Pancreas (tissue), 10 donors: ENCODE measurements around the gene ORM2. TPM values are rescaled to one million over a fixed set of nuclear protein-coding genes. Genes with fewer than 3 reads are reported as not detected.

ENCODE experiments used
- ATAC-seq, 4 donors: fragments of 200-7000 bp; cut with Tn5 transposase; one replicate each; pipeline versions ENCODE4 v1.8.0 to v1.9.1; 2020; ENCODE audit warnings: mild to moderate bottlenecking in 4 of 4, moderate library complexity in 4 of 4
- DNase-seq, 6 donors: peaks; one replicate each; pipeline ENCODE4 v3.0.0-alpha.2; 2020
- FAIRE-seq: peaks from 2 replicates; lab custom pipeline; 2012; peaks lifted over from hg19 to GRCh38; lab: Jason Lieb, UNC
- H3K27ac ChIP-seq, 4 donors: fragments of 200-600 bp; sonication (generic); 1 replicate in 3 of 4; 2 replicates in 1 of 4; pipeline versions ENCODE4 v1.5.0 to v1.8.0; 2020
- H3K27me3 ChIP-seq, 4 donors: fragments of 200-600 bp; one replicate each; pipeline ENCODE4 v1.8.0; 2021
- H3K36me3 ChIP-seq, 3 donors: fragments of 200-600 bp; sonication (generic) in 1 of 3; one replicate each; pipeline versions ENCODE4 v1.5.0 to v1.8.0; 2020 to 2021
- H3K4me1 ChIP-seq, 3 donors: fragments of 200-600 bp; one replicate each; pipeline ENCODE4 v1.8.0; 2021
- H3K4me3 ChIP-seq, 4 donors: fragments of 200-600 bp; sonication (generic) in 2 of 4; one replicate each; pipeline versions ENCODE4 v1.5.0 to v1.8.0; 2020 to 2021
- H3K9me3 ChIP-seq, 4 donors: fragments of 200-600 bp; one replicate each; pipeline ENCODE4 v1.8.0; 2021
- CTCF ChIP-seq, 4 donors: fragments of 200-600 bp; sonication (generic) in 3 of 4; IDR thresholded peaks; one replicate each; pipeline versions ENCODE4 v1.5.0 to v1.8.0; 2021; ENCODE audit warnings: antibody characterized with exemption in 4 of 4
- WGBS, 2 donors: extraction: QIAGEN DNeasy Blood & Tissue Kit; methylation state at CpG; one replicate each; pipeline ENCODE4 v1.1.7; 2013; 5-methylcytosine and 5-hydroxymethylcytosine counted together
- intact Hi-C, 3 donors: fragments of 100-400 bp; cut with DNase I; formaldehyde crosslinking; loops; one replicate each; pipeline versions ENCODE4 v1.11.1 to v1.14.2; 2022
- polyA plus RNA-seq, 2 donors: library from polyadenylated mRNA; stranded (reverse); fragments of 200-250 nt; gene quantifications; one replicate each; pipeline ENCODE4 v1.2.3, GENCODE V29; 2013
- total RNA-seq, 6 donors: library from RNA; stranded (reverse); fragmentation: NEBNext Ultra II Directional in 4 of 6; extraction: Animal tissue kit (Norgen Biotek cat#: 25700) in 4 of 6; gene quantifications; one replicate each; pipeline versions ENCODE4 v1.2.1 to v1.2.4, GENCODE V29; 2021 to 2023
- donor health status: healthy with polysubstance abuse.
- donor health status: DM: no; HTN: no; CAD: no; lungs with moderate emphysema.
- donor health status: DM: no; HTN: no; CAD: no.
- donor health status: control.
- donor health status: control.
- donor health status: Bipolar disorder and iron deficiency.
- donor health status: DM: yes; HTN: yes; CAD: no.
- donor health status: DM: no; HTN: no; CAD: no.
- donor health status: DM: no; HTN: no; CAD: no.
- donor health status: DM: yes; HTN: yes; CAD: no.

ORM2 gene
- total and polyA plus RNA-seq, 8 donors: 0.12 to 3.1 (median 0.50) TPM; not detected in 4

- Histone ChIP-seq H3K4me1 (no peaks in the 10 kb centered on the region), H3K27ac (no peak overlapping the region), H3K4me3 (no peak overlapping the region), H3K36me3 (no peaks in the 10 kb centered on the region), H3K9me3 (no peaks in the 10 kb centered on the region), H3K27me3 (no peaks in the 10 kb centered on the region)
- no peak for ATAC-seq
- intact Hi-C loops: no loop called here
- FAIRE-seq: no peak
- no peak for TF ChIP-seq CTCF (IDR thresholded peaks at IDR 0.05)
- DNase-seq: peak in 3 of 6 donors; percentile 3 to 11 (median 4)
- 79 to 89% methylated on average over 5 of the region's 5 CpGs for WGBS, 2 donors
Measured at GRCh38 chr9:114303571-114303970, 26.1 kb upstream of the ORM2 start.

GRCh38 chr9:114303977-114304376 is 25.7 kb upstream of the ORM2 start:
- Histone ChIP-seq H3K27ac (no peak overlapping the region), H3K4me3 (no peak overlapping the region), H3K4me1 (no peaks in the 10 kb centered on the region), H3K9me3 (no peaks in the 10 kb centered on the region), H3K36me3 (no peaks in the 10 kb centered on the region), H3K27me3 (no peaks in the 10 kb centered on the region)
- TF ChIP-seq CTCF (IDR thresholded peaks at IDR 0.05): no peak
- 91 to 95% methylated on average over 4 of the region's 4 CpGs for WGBS, 2 donors
- ATAC-seq (no peak), DNase-seq (peak in 3 of 6 donors; percentile 2 to 26 (median 8)), FAIRE-seq (no peak)
- intact Hi-C loops: no loop called here

- intact Hi-C loops: no loop called here
- H3K36me3 ChIP-seq: no peaks in the 10 kb centered on the region
- no peak overlapping the region for H3K4me3 ChIP-seq
- H3K4me1 ChIP-seq: no peaks in the 10 kb centered on the region
- TF ChIP-seq CTCF (IDR thresholded peaks at IDR 0.05): no peak
- H3K9me3 ChIP-seq: no peaks in the 10 kb centered on the region
- H3K27ac ChIP-seq: no peak overlapping the region
- FAIRE-seq (no peak), ATAC-seq (no peak), DNase-seq (peak in 4 of 6 donors; percentile 6 to 36 (median 16))
- WGBS, 2 donors: 89 to 91% methylated on average over 10 of the region's 10 CpGs
- no peaks in the 10 kb centered on the region for H3K27me3 ChIP-seq
Measured at GRCh38 chr9:114304416-114305188, 25.1 kb upstream of the ORM2 start.

DNA sequence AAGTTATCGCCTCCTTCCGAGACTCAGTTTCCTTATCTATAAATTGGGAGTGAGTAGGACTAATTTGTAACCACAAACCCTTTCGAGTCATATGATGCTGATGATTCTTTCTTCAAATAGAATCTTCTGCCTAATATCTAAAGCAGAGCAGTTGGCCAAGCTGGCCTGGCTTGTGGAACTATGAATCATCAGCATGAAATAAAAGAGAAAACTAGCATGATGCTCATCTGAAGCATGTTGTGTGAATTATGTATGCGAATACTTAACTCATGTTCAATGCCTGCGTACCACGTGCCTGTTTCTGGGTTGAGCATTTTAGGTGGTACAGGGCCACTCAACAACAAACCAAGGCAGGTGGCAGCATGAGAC is 21.8 kb upstream of the ORM2 start:
- no peak for ATAC-seq
- no peak overlapping the region for H3K4me3 ChIP-seq
- WGBS, 2 donors: 90 to 96% methylated on average over 6 of the region's 6 CpGs
- DNase-seq: peak in 2 of 6 donors; percentile 9 to 10
- H3K4me1 ChIP-seq: no peaks in the 10 kb centered on the region
- no peak for FAIRE-seq
- intact Hi-C loops: no loop called here
- no peaks in the 10 kb centered on the region for H3K27me3 ChIP-seq
- peaks cover 0 to 6% (median 0%) of the 10 kb centered on the region in 3 donors for H3K36me3 ChIP-seq
- TF ChIP-seq CTCF (IDR thresholded peaks at IDR 0.05): no peak
- no peaks in the 10 kb centered on the region for H3K9me3 ChIP-seq
- H3K27ac ChIP-seq: no peak overlapping the region

GRCh38 chr9:114308361-114308950 is 21.2 kb upstream of the ORM2 start:
- ATAC-seq (no peak), FAIRE-seq (no peak), DNase-seq (peak in 3 of 6 donors; percentile 6 to 35 (median 11))
- Histone ChIP-seq H3K9me3 (no peaks in the 10 kb centered on the region), H3K27ac (no peak overlapping the region), H3K27me3 (no peaks in the 10 kb centered on the region), H3K4me3 (no peak overlapping the region), H3K36me3 (peaks cover 0 to 6% (median 0%) of the 10 kb centered on the region in 3 donors), H3K4me1 (no peaks in the 10 kb centered on the region)
- intact Hi-C loops: no loop called here
- WGBS, 2 donors: 95 to 97% methylated on average over 13 of the region's 13 CpGs
- no peak for TF ChIP-seq CTCF (IDR thresholded peaks at IDR 0.05)
